MM.1S (cell line): ENCODE data around the gene GPR160.
A peak's percentile ranks its signal among the peaks of the same experiment; 100 is the strongest.

Source experiments
- DNase-seq: peaks from one replicate; pipeline ENCODE4 v3.0.0-alpha.2; 2015
- H2AFZ ChIP-seq: fragments of 300-600 bp; sonication (generic); 2 replicates; pipeline ENCODE4 v1.6.0; 2016; ENCODE audit warnings: antibody characterized with exemption, low read length
- H3F3A ChIP-seq: fragments of 300-600 bp; sonication (generic); 2 replicates; pipeline ENCODE4 v1.6.1; 2016; ENCODE audit warnings: mild to moderate bottlenecking, antibody characterized with exemption, low read length, moderate library complexity, mixed read lengths; ENCODE audit not compliant: insufficient read depth
- H3K27ac ChIP-seq: fragments of 300-600 bp; sonication (generic); 2 replicates; pipeline ENCODE4 v1.5.1; 2016; ENCODE audit warnings: mild to moderate bottlenecking, low read length
- H3K27me3 ChIP-seq: fragments of 300-600 bp; sonication (generic); replicated peaks from 2 replicates; pipeline ENCODE4 v1.6.0; 2016; ENCODE audit warnings: low read length; ENCODE audit not compliant: insufficient read depth
- H3K36me3 ChIP-seq: fragments of 300-600 bp; sonication (generic); replicated peaks from 2 replicates; pipeline ENCODE4 v1.6.1; 2016; ENCODE audit warnings: mild to moderate bottlenecking, low read length, mixed read lengths; ENCODE audit not compliant: insufficient read depth
- H3K4me1 ChIP-seq: fragments of 300-600 bp; sonication (generic); 2 replicates; pipeline ENCODE4 v1.6.1; 2016; ENCODE audit warnings: low read length, mixed read lengths
- H3K4me2 ChIP-seq: fragments of 300-600 bp; sonication (generic); 2 replicates; pipeline ENCODE4 v1.6.0; 2016; ENCODE audit warnings: low read depth, low read length
- H3K4me3 ChIP-seq: fragments of 300-600 bp; sonication (generic); 2 replicates; pipeline ENCODE4 v1.5.1; 2016; ENCODE audit warnings: low read length, mixed read lengths
- H3K79me2 ChIP-seq: fragments of 300-600 bp; sonication (generic); 2 replicates; pipeline ENCODE4 v1.6.1; 2016; ENCODE audit warnings: mixed run types, low read length, mixed read lengths
- H3K9ac ChIP-seq: fragments of 300-600 bp; sonication (generic); 2 replicates; pipeline ENCODE4 v1.6.1; 2016; ENCODE audit warnings: low read length, mixed read lengths
- H3K9me2 ChIP-seq: fragments of 300-600 bp; sonication (generic); replicated peaks from 2 replicates; pipeline ENCODE4 v1.6.1; 2016; ENCODE audit warnings: mild to moderate bottlenecking, low read length, mixed read lengths; ENCODE audit not compliant: insufficient read depth
- H3K9me3 ChIP-seq: fragments of 300-600 bp; sonication (generic); replicated peaks from 2 replicates; pipeline ENCODE4 v1.6.1; 2016; ENCODE audit warnings: mild to moderate bottlenecking, low read length, mixed read lengths; ENCODE audit not compliant: insufficient read depth
- H4K20me1 ChIP-seq: fragments of 300-600 bp; sonication (generic); 2 replicates; pipeline ENCODE4 v1.6.1; 2016; ENCODE audit warnings: mild to moderate bottlenecking, low read length, moderate library complexity, mixed read lengths; ENCODE audit not compliant: insufficient read depth
- CTCF ChIP-seq: fragments of 300-600 bp; sonication (generic); IDR thresholded peaks from 2 replicates; pipeline ENCODE4 v1.5.1; 2016; ENCODE audit warnings: antibody characterized with exemption, low read length, mixed read lengths
- EZH2 ChIP-seq: fragments of 300-600 bp; sonication (generic); optimal IDR thresholded peaks from 2 replicates; pipeline ENCODE3; 2017; ENCODE audit warnings: low read depth, mild to moderate bottlenecking, antibody characterized with exemption, low read length, mixed read lengths
- EZH2phosphoT487 ChIP-seq: fragments of 300-600 bp; sonication (generic); IDR thresholded peaks from 2 replicates; pipeline ENCODE4 v1.6.1; 2018; ENCODE audit warnings: antibody characterized with exemption, low read length

The GPR160 gene

GRCh38 chr3:170050753-170051152 is 13.0 kb downstream of the GPR160 start:
- Histone ChIP-seq H3K9ac (no peak overlapping the region), H3K4me2 (no peak overlapping the region), H3K4me3 (no peak overlapping the region), H3K9me3 (no peaks in the 10 kb centered on the region), H3K36me3 (no peaks in the 10 kb centered on the region), H3K9me2 (no peaks in the 10 kb centered on the region), H3K27ac (no peak overlapping the region), H3F3A (peaks cover 32% of the 10 kb centered on the region), H3K27me3 (no peaks in the 10 kb centered on the region), H4K20me1 (no peaks in the 10 kb centered on the region), H3K4me1 (peaks cover 40% of the 10 kb centered on the region), H2AFZ (no peak overlapping the region), H3K79me2 (peaks cover 85% of the 10 kb centered on the region)
- no peak for TF ChIP-seq CTCF
- TF ChIP-seq EZH2, result no peak
- TF ChIP-seq EZH2phosphoT487, result no peak
- DNase-seq, result no peak

GRCh38 chr3:170052398-170052797 is 14.6 kb downstream of the GPR160 start:
- H3K9ac ChIP-seq, result no peak overlapping the region
- no peaks in the 10 kb centered on the region for H3K27me3 ChIP-seq
- H3K4me1 ChIP-seq, result peaks cover 39% of the 10 kb centered on the region
- no peak for DNase-seq
- peaks cover 70% of the 10 kb centered on the region for H3K79me2 ChIP-seq
- no peak overlapping the region for H3K27ac ChIP-seq
- H2AFZ ChIP-seq, result no peak overlapping the region
- no peaks in the 10 kb centered on the region for H3K36me3 ChIP-seq
- no peaks in the 10 kb centered on the region for H4K20me1 ChIP-seq
- H3K9me2 ChIP-seq, result no peaks in the 10 kb centered on the region
- no peaks in the 10 kb centered on the region for H3K9me3 ChIP-seq
- no peak overlapping the region for H3K4me3 ChIP-seq
- no peak for TF ChIP-seq EZH2
- no peak for TF ChIP-seq EZH2phosphoT487
- TF ChIP-seq CTCF, result no peak
- H3K4me2 ChIP-seq, result no peak overlapping the region
- peaks cover 34% of the 10 kb centered on the region for H3F3A ChIP-seq

DNA sequence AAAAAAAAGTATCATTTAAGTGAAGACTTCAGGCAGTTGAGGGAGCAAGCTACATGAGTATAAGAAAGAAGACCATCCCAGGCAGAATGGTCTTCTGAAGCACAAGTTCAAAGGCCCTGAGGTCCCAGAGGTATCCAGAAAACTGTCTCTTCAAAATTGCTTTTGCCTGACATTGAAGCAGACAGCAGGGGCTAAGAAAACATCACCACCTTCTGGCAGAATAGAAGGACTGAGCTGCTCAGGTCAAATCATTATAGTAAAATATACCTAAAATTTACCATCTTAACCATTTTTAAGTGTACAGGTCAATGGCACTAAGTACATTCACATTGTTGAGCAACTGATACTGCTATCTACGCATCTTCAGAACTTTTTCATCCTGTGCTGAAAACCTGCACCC is 16.4 kb downstream of the GPR160 start:
- no peak for TF ChIP-seq EZH2
- TF ChIP-seq CTCF, result peak; percentile 79
- H3F3A ChIP-seq, result peaks cover 44% of the 10 kb centered on the region
- H4K20me1 ChIP-seq, result no peaks in the 10 kb centered on the region
- H3K27me3 ChIP-seq, result no peaks in the 10 kb centered on the region
- H3K27ac ChIP-seq, result peak overlapping the region; percentile 80; the same call in 1 of the 2 replicates
- H3K79me2 ChIP-seq, result peaks cover 65% of the 10 kb centered on the region
- peaks cover 46% of the 10 kb centered on the region for H3K4me1 ChIP-seq
- H3K4me2 ChIP-seq, result peak overlapping the region; percentile 71; the same call in 1 of the 2 replicates
- no peaks in the 10 kb centered on the region for H3K9me3 ChIP-seq
- DNase-seq, result peak; percentile 72
- no peak overlapping the region; the same call in 1 of the 2 replicates for H3K9ac ChIP-seq
- no peaks in the 10 kb centered on the region for H3K36me3 ChIP-seq
- no peak overlapping the region for H3K4me3 ChIP-seq
- no peak overlapping the region for H2AFZ ChIP-seq
- no peaks in the 10 kb centered on the region for H3K9me2 ChIP-seq

DNA sequence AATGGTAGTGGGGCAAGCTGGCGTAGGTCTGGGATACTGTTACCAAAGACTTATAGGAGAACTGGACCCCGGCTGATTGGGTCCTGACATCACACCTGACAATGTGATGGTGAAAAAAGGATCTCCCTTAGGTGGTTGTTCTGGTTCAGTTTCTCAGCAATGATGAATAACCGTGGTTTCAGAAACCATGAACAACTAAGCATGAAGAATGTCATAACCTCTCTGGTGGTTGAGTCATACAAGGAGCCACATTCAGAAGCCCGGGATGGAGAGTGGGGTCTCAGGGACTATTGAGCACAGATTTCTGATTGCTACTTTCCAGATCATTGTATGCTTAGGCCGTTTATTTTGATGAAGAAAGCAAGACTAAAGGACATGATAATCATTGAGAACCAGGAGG is 17.4 kb downstream of the GPR160 start:
- H2AFZ ChIP-seq, result peak overlapping the region; percentile 58
- no peaks in the 10 kb centered on the region for H3K36me3 ChIP-seq
- H3K4me3 ChIP-seq, result peak overlapping the region; percentile 62
- peak overlapping the region; percentile 71 for H3K4me2 ChIP-seq
- H3K9ac ChIP-seq, result peak overlapping the region; percentile 54
- H3K27ac ChIP-seq, result peak overlapping the region; percentile 80
- peak; percentile 56 for DNase-seq
- no peaks in the 10 kb centered on the region for H3K9me2 ChIP-seq
- TF ChIP-seq CTCF, result no peak
- no peak for TF ChIP-seq EZH2
- TF ChIP-seq EZH2phosphoT487, result no peak
- peaks cover 63% of the 10 kb centered on the region for H3K79me2 ChIP-seq
- no peaks in the 10 kb centered on the region for H3K9me3 ChIP-seq
- no peaks in the 10 kb centered on the region for H3K27me3 ChIP-seq
- H3K4me1 ChIP-seq, result peaks cover 46% of the 10 kb centered on the region
- H4K20me1 ChIP-seq, result no peaks in the 10 kb centered on the region
- peaks cover 44% of the 10 kb centered on the region for H3F3A ChIP-seq
